Muscle of leg (tissue), 11 donors: ENCODE data around the gene FAM53B. TPM values are rescaled to one million over a fixed set of nuclear protein-coding genes. Genes with fewer than 3 reads are reported as not detected.

Source experiments
- DNase-seq: peaks from one replicate; pipeline ENCODE4 v3.0.0; 2013
- H3K27ac ChIP-seq: one replicate; pipeline ENCODE4 v1.5.1; 2013; ENCODE audit warnings: mild to moderate bottlenecking, low read length, control low read depth
- H3K27me3 ChIP-seq: one replicate; pipeline ENCODE4 v1.6.1; 2013; ENCODE audit warnings: low read length; ENCODE audit not compliant: control insufficient read depth, insufficient read depth
- H3K36me3 ChIP-seq: one replicate; pipeline ENCODE4 v1.6.1; 2013; ENCODE audit warnings: low read length; ENCODE audit not compliant: control insufficient read depth, insufficient read depth
- H3K4me1 ChIP-seq: one replicate; pipeline ENCODE4 v1.6.1; 2013; ENCODE audit warnings: low read length; ENCODE audit not compliant: control insufficient read depth, insufficient read depth
- H3K4me3 ChIP-seq: one replicate; pipeline ENCODE4 v1.5.1; 2013; ENCODE audit warnings: low read length, control low read depth
- H3K9me3 ChIP-seq: replicated peaks from 2 replicates; pipeline ENCODE4 v1.6.1; 2013; ENCODE audit warnings: low read depth, low read length; ENCODE audit not compliant: control insufficient read depth
- WGBS: methylation state at CpG from one replicate; pipeline ENCODE4 v1.1.5; 2013; ENCODE audit warnings: missing lambda C conversion rate; ENCODE audit not compliant: insufficient coverage; 5-methylcytosine and 5-hydroxymethylcytosine counted together
- polyA plus RNA-seq, 8 donors: library from polyadenylated mRNA; unstranded; fragments of 120-200 nt; gene quantifications; one replicate each; pipeline versions ENCODE4 v1.2.1 to v1.2.3, GENCODE V29; 2013; ENCODE audit warnings: inconsistent platforms in 1 of 8, low replicate concordance in 1 of 8; ENCODE audit not compliant: insufficient read length in 8 of 8, insufficient read depth in 1 of 8
- total RNA-seq: library from RNA; stranded (reverse); fragments of 120-200 nt; gene quantifications from one replicate; pipeline ENCODE4 v1.2.4, GENCODE V29; 2013

Gene FAM53B
- total and polyA plus RNA-seq, 9 donors, result 23.6 to 31.2 (median 27.0) TPM

DNA sequence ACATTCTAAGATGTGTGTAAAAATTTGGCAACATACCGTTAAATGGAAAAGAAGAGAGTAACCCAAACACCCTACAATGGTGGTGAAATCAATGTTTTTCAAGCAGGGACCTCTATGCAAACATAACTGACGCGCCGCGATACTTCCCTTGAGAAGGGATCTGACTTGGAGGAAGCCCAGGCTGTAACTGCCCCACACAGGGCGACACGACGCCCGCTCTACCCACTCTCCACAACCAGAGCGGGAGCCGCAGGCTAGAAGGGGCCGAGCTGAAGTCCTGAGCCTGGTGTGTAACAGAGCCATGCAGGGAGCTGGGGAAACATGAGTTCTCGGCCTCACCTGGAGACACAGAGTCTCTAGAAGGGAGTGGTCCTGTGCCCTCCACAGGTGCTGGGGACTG lies 120.2 kb downstream of the FAM53B start:
- no peak overlapping the region for H3K4me3 ChIP-seq
- peaks cover 11% of the 10 kb centered on the region for H3K36me3 ChIP-seq
- WGBS, result 94% methylated on average over 5 of the region's 13 CpGs
- no peak for DNase-seq
- peak overlapping the region; percentile 75 for H3K27ac ChIP-seq
- no peaks in the 10 kb centered on the region for H3K27me3 ChIP-seq
- H3K9me3 ChIP-seq, result no peaks in the 10 kb centered on the region
- peaks cover 93% of the 10 kb centered on the region for H3K4me1 ChIP-seq

DNA sequence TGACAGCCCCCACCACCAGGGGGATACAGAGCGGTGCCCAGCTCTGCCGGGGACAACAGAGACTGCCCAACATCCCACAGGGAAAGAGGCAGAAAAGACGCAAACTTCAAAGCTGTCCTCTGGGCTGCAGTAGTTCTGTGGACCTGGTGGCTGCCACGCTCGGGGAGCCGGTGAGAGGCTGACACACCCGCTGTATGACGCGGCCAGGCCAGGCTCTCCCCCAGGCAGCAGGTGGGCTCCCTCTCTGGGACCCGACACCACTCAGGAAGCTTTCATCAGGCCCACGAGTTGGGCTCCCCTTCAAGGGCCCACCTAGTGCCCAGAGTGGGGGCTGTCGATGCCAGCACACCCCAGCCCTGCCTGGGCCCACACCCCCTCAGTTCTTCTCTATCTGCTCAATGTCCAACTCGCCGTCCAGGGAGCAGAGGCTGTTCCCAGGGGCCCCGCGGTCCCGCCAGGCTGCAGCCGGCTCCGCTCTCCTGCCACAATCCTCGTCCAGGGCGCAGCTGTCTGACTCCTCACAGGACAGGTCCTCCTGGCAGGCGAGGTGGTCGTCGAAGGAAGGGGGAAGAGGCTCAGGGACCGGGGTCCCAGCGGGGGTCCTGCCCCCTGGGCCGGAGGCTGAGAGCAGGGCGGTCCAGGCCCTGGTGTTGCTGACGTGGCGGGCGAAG lies 121.2 kb downstream of the FAM53B start:
- WGBS, result 81% methylated on average over 29 of the region's 31 CpGs
- no peak overlapping the region for H3K4me3 ChIP-seq
- H3K36me3 ChIP-seq, result peaks cover 19% of the 10 kb centered on the region
- H3K9me3 ChIP-seq, result no peaks in the 10 kb centered on the region
- H3K4me1 ChIP-seq, result peaks cover 92% of the 10 kb centered on the region
- no peak for DNase-seq
- H3K27ac ChIP-seq, result peak overlapping the region; percentile 67
- no peaks in the 10 kb centered on the region for H3K27me3 ChIP-seq

DNA sequence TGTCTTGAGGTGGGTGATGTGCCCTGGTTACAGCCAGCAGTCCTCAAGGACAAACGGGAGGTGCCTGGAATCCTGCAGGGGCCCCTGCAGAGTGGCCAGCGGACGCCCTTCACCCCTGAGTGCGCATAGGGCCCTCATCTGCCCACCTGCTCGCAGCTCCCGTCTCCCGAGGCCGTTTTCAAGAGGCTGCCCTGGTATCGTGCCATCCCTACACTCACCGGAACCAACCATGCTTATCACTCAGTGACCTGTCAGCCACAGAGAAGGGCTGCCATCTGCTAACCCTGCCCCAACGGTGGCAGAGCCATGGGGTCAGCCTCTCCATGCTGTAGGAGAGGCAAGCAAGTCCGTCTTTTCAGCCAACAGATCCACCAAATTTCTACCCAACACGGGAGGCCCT lies 122.0 kb downstream of the FAM53B start:
- H3K27ac ChIP-seq, result peak overlapping the region; percentile 51
- DNase-seq, result no peak
- peaks cover 27% of the 10 kb centered on the region for H3K36me3 ChIP-seq
- no peak overlapping the region for H3K4me3 ChIP-seq
- no peaks in the 10 kb centered on the region for H3K9me3 ChIP-seq
- H3K4me1 ChIP-seq, result peaks cover 87% of the 10 kb centered on the region
- 89% methylated on average over 11 of the region's 13 CpGs for WGBS
- no peaks in the 10 kb centered on the region for H3K27me3 ChIP-seq

DNA sequence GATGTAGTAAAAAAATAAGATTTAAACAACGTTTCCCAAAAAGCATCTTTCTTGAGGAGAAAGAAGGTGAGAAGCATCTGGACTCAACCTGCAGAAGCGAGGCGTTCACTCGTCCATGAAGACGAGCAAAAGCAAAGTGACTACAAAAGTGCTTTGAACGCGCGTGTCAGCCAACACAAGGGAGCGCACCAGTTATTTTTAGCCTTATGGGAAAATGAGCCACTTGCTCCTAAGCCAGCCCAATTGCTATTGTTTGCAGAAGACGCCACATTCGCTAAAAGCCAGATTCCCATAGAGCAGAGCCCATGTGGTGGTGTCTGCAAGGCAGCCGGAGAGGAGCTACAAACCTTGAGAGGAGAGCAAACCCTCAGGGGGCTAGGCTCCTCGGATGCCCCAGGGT lies 122.5 kb downstream of the FAM53B start:
- no peaks in the 10 kb centered on the region for H3K27me3 ChIP-seq
- peaks cover 81% of the 10 kb centered on the region for H3K4me1 ChIP-seq
- 81% methylated on average over 10 of the region's 13 CpGs for WGBS
- peaks cover 30% of the 10 kb centered on the region for H3K36me3 ChIP-seq
- no peaks in the 10 kb centered on the region for H3K9me3 ChIP-seq
- peak; percentile 49 for DNase-seq
- no peak overlapping the region for H3K4me3 ChIP-seq
- peak overlapping the region; percentile 51 for H3K27ac ChIP-seq

DNA sequence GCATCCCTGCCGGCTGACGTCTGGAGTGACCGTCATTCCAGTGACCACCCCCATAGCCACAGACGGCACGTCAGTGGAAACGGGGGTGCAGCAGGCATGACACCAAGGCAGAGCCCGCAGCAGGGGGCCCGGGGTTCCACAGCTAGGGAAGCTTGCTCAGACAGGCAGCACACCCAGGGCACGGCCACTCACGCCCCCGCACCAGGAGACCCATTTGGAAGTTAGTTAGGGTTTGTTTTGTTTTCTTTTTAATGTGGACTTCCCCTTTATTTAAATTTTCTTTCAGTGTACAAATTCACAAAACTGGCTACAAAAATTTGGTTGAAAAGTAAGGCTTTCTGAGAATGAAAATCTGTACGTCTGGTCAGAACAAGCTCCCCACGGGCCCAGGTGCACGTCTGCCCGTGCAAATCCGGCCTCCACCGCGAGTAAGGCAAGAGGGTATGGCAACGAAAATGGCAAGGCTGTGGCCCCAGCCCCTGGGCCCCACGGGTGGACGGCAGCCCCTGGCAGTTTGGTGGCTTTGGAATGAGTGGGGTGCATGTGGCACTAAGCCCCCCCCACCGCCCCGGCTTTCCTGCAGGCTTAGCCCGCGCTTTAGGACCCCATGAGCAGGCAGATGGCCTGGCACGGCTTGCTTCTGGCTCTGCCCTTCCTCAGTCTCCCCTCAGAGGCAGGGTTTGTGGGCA lies 124.2 kb downstream of the FAM53B start:
- H3K9me3 ChIP-seq, result no peaks in the 10 kb centered on the region
- H3K27ac ChIP-seq, result no peak overlapping the region
- H3K36me3 ChIP-seq, result peaks cover 37% of the 10 kb centered on the region
- H3K27me3 ChIP-seq, result no peaks in the 10 kb centered on the region
- H3K4me1 ChIP-seq, result peaks cover 64% of the 10 kb centered on the region
- WGBS, result 57% methylated on average over 13 of the region's 26 CpGs
- H3K4me3 ChIP-seq, result no peak overlapping the region
- DNase-seq, result no peak

DNA sequence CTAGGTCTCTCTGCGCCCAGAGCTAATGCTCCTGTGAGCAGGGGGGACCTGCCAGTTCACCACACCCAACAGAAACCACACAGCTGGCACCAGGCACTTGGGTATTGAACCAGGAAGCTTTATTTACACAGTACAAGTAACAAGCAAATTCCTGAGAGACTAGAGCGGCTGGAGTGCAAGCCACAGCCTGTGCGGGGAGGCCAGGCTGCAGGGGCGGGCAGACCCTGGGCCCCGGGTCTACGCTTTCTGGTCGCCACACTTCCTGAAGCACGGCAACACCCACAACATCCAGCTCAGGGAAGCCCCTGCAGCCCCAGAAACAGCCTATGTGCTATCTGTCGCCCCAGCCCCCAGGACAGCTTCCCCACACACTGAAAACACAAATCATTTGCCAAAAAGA lies 125.0 kb downstream of the FAM53B start:
- H3K4me1 ChIP-seq, result peaks cover 58% of the 10 kb centered on the region
- WGBS, result 61% methylated on average over 5 of the region's 9 CpGs

DNA sequence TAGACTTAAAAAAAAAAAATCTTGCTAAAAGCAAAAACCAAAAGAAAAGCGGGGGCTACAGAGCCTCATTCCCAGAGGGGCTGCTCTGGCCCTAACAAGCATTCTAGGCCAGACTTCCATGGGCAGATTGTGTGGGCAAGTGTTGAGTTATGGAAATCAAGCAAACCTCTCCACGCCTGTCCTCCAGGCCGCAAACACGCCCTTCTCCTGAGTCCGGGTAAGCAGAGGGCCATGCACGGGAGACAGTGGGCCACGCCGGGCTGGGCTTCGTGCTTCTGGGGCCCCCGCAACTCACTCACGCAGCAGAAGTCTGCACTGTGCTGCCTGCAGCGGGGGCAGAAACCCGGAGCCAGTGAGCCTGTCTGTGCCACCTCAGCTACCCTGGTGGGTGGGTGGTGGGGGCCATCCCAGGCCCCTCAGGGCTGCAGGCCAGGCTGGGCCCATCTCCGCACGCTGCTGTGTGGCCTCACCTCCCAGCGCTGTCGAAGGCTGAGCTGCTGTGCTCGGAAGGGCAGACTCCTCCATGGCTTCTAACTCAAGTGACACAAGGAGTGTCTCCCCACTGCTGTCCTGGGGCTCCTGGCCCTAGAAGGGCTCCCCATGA lies 125.6 kb downstream of the FAM53B start:
- 92% methylated on average over 14 of the region's 18 CpGs for WGBS
- Histone ChIP-seq H3K27me3 (no peaks in the 10 kb centered on the region), H3K4me1 (peaks cover 59% of the 10 kb centered on the region), H3K9me3 (no peaks in the 10 kb centered on the region), H3K36me3 (peaks cover 37% of the 10 kb centered on the region), H3K27ac (no peak overlapping the region), H3K4me3 (no peak overlapping the region)
- no peak for DNase-seq

More for the DNA sequence above, 125.0 kb downstream of the FAM53B start:
- no peak overlapping the region for H3K4me3 ChIP-seq
- no peak for DNase-seq
- H3K27ac ChIP-seq, result no peak overlapping the region
- no peaks in the 10 kb centered on the region for H3K27me3 ChIP-seq
- no peaks in the 10 kb centered on the region for H3K9me3 ChIP-seq
- H3K36me3 ChIP-seq, result peaks cover 37% of the 10 kb centered on the region

DNA sequence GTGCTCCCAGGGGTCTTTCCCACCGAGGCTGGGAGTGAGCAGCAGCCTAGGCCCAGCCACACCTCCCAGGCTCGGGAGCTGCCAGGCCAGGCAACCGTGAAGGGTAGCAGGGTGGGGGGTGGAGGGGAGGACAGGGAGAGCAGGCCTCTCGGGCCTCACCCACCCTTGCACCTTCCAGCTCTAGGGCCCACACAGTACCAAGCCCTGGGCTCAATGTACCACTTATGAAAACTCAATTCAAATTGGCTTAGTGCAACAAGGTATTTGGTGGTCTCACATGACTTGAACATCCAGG lies 127.4 kb downstream of the FAM53B start:
- H3K4me1 ChIP-seq, result peaks cover 58% of the 10 kb centered on the region

DNA sequence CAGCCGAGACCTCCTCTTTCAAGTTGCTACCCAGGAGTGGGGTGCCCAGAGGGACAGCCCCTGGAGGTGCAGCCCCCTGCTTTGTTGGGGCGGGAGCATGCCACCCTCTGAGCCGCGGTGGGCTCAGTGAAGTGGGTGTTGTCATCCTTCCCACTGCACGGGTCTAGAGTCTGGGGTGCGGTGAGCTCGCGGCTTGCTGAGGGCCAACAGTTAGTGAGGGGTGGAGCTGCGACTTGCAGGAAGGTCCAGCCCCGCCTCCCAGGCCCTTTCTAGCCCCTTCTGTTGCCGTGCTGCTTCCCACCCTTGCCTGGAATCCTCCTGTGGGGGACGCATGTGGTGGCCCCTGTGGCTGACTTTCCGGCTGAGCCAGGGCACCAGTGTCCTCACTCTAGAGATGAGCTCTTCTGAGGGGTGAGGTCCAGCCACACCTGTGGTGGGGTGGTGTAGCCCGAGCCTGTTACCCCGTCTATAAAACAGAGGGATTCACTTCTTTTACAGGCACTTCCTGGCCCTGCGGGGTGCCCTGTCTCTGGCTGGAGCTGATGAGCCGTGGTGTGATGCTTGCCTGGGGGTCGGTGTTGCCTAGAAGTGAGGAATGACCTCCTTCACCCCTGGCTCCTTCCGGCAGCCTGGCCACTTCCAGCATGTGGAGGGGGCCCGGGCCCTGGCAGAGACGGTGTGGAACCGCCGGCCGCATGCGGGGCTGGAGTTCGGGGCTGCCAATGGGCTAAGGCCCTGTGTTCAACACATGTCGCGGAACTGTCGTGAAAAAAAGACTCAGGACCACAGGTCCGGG lies 127.9 kb downstream of the FAM53B start:
- Histone ChIP-seq H3K27me3 (no peaks in the 10 kb centered on the region), H3K4me3 (no peak overlapping the region), H3K9me3 (no peaks in the 10 kb centered on the region), H3K27ac (no peak overlapping the region), H3K4me1 (peaks cover 58% of the 10 kb centered on the region), H3K36me3 (peaks cover 26% of the 10 kb centered on the region)
- no peak for DNase-seq
- WGBS, result 76% methylated on average over 23 of the region's 30 CpGs

More for the DNA sequence above, 127.4 kb downstream of the FAM53B start:
- H3K27ac ChIP-seq, result no peak overlapping the region
- H3K27me3 ChIP-seq, result no peaks in the 10 kb centered on the region
- no peaks in the 10 kb centered on the region for H3K9me3 ChIP-seq
- no CpG with 5 or more reads among the region's 4 CpGs for WGBS
- peaks cover 26% of the 10 kb centered on the region for H3K36me3 ChIP-seq
- no peak overlapping the region for H3K4me3 ChIP-seq
- DNase-seq, result no peak

DNA sequence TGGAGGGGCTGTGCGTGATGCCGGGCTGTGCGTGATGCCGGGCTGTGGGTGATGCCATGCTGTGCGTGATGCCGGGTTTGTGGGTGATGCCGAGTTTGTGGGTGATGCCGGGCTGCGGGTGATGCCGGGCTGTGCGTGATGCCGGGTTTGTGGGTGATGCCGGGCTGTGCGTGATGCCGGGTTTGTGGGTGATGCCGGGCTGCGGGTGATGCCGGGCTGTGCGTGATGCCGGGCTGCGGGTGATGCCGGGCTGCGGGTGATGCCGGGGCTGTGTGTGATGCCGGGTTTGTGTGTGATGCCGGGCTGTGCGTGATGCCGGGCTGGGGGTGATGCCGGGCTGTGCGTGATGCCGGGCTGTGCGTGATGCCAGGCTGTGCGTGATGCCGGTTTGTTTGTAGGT lies 128.9 kb downstream of the FAM53B start:
- Histone ChIP-seq H3K36me3 (peaks cover 26% of the 10 kb centered on the region), H3K4me1 (peaks cover 52% of the 10 kb centered on the region), H3K27ac (no peak overlapping the region), H3K27me3 (no peaks in the 10 kb centered on the region), H3K9me3 (no peaks in the 10 kb centered on the region), H3K4me3 (no peak overlapping the region)
- 98% methylated on average over 24 of the region's 34 CpGs for WGBS
- DNase-seq, result no peak
